Lung (tissue), 12 donors: ENCODE results near the gene DSE. TPM values are rescaled to one million over a fixed set of nuclear protein-coding genes. Genes with fewer than 3 reads are reported as not detected.

ENCODE experiments used
- ATAC-seq: fragments of 200-7000 bp; cut with Tn5 transposase; one replicate; pipeline ENCODE4 v1.9.1; 2020; ENCODE audit warnings: moderate number of reproducible peaks; ENCODE audit not compliant: insufficient read depth, low FRiP score
- DNase-seq, 3 donors: peaks; one replicate each; pipeline ENCODE4 v3.0.0-alpha.2; 2013 to 2017
- H3K27ac ChIP-seq, 2 donors: one replicate each; pipeline ENCODE4 v1.5.1; 2013; ENCODE audit warnings: mild to moderate bottlenecking in 2 of 2, moderate library complexity in 2 of 2, control low read depth in 1 of 2, inconsistent platforms in 1 of 2, low read depth in 1 of 2, low read length in 1 of 2
- H3K27me3 ChIP-seq, 3 donors: one replicate each; pipeline ENCODE4 v1.5.1; 2013; ENCODE audit warnings: low read length in 2 of 3; ENCODE audit not compliant: control insufficient read depth in 3 of 3, insufficient read depth in 3 of 3
- H3K36me3 ChIP-seq, 4 donors: one replicate each; pipeline ENCODE4 v1.5.1; 2013; ENCODE audit warnings: low read length in 4 of 4, mild to moderate bottlenecking in 1 of 4, moderate library complexity in 1 of 4; ENCODE audit not compliant: control insufficient read depth in 4 of 4, insufficient read depth in 4 of 4
- H3K4me1 ChIP-seq, 5 donors: one replicate each; pipeline ENCODE4 v1.5.1; 2013; ENCODE audit warnings: low read length in 5 of 5, mild to moderate bottlenecking in 2 of 5, moderate library complexity in 1 of 5; ENCODE audit not compliant: control insufficient read depth in 5 of 5, insufficient read depth in 5 of 5
- H3K4me3 ChIP-seq: one replicate; pipeline ENCODE4 v1.5.1; 2013; ENCODE audit warnings: mild to moderate bottlenecking, control low read depth, moderate library complexity
- H3K9ac ChIP-seq, 2 donors: one replicate each; pipeline ENCODE4 v1.5.1; 2013; ENCODE audit warnings: low read length in 2 of 2, control low read depth in 1 of 2; ENCODE audit not compliant: insufficient read depth in 1 of 2
- H3K9me3 ChIP-seq, 4 donors: one replicate each; pipeline ENCODE4 v1.5.1; 2013; ENCODE audit warnings: low read length in 3 of 4, mild to moderate bottlenecking in 1 of 4, moderate library complexity in 1 of 4; ENCODE audit not compliant: control insufficient read depth in 4 of 4, insufficient read depth in 3 of 4
- WGBS, 2 donors: extraction: QIAGEN DNeasy Blood & Tissue Kit; methylation state at CpG; one replicate each; pipeline ENCODE4 v1.1.7; 2013; 5-methylcytosine and 5-hydroxymethylcytosine counted together
- polyA plus RNA-seq, 2 donors: library from polyadenylated mRNA; stranded (reverse); fragments of 200-250 nt; gene quantifications; one replicate each; pipeline ENCODE4 v1.2.1, GENCODE V29; 2013
- total RNA-seq, 2 donors: library from RNA; depleted of rRNA in 1 of 2; stranded (reverse); fragments of >200 nt in 1 of 2; gene quantifications; one replicate each; pipeline ENCODE4 v1.2.1, GENCODE V29; 2014 to 2021
- TF ChIP-seq, protein P1 (sequence below): IDR thresholded peaks from 2 replicates; pipeline ENCODE4 v1.5.1; 2012; ENCODE audit warnings: mild to moderate bottlenecking; ENCODE audit errors: control extremely low read depth, extremely low read depth
- donor health status: control.
- donor health status: control.
- donor health status: Bipolar disorder and iron deficiency.
- donor health status: healthy.
- donor health status: DM: yes; HTN: yes; CAD: no.

Gene DSE
- total and polyA plus RNA-seq, 4 donors = 5.4 to 46.9 (median 42.4) TPM

DNA sequence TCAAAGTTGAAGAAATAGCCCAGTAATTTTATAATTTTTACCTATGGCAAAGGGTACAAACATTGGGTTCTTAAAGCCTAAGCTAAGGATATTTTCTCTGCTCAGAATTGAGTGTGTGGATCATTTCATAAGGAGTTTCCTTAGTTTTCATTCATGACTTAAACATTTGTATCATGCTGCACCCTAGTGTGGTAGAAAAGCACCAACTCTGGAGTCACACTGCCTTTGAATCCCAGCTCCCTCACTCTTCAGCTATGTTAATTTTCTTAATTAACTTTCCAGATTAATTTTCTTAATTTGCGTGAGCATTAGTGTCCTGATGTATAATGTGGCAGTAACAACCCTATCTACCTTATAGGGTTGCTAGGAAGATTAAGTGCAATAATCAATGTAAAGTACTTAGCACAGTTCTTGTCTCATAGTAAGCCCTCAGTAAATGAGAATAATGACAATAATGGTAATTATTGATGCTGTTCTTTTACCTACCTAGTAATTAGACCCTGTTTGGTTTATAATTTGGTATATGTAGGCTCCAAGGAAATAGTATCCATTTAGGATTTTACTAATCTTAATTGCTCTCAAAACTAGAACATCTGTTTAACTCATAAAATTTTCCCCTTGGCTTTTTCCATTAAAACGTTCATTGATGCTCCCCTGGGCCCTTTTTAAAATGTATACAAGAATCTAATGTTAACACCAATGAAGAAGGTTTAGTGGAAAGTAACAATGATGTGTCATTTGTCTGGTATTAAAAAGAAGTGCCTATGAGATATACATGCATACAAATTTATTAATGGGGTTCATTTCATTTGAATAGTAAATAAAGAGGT is 31.6 kb downstream of the DSE start:
- ATAC-seq (no peak), DNase-seq (no peak)
- Histone ChIP-seq H3K36me3 (peaks cover 0 to 5% (median 4%) of the 10 kb centered on the region in 4 donors), H3K27me3 (no peaks in the 10 kb centered on the region), H3K27ac (no peak overlapping the region), H3K4me3 (no peak overlapping the region), H3K9ac (no peak overlapping the region), H3K9me3 (no peaks in the 10 kb centered on the region), H3K4me1 (peaks cover 0 to 52% (median 3%) of the 10 kb centered on the region in 5 donors)
- 81 to 94% methylated on average over 2 of the region's 2 CpGs for WGBS, 2 donors
- TF ChIP-seq, protein P1, sequence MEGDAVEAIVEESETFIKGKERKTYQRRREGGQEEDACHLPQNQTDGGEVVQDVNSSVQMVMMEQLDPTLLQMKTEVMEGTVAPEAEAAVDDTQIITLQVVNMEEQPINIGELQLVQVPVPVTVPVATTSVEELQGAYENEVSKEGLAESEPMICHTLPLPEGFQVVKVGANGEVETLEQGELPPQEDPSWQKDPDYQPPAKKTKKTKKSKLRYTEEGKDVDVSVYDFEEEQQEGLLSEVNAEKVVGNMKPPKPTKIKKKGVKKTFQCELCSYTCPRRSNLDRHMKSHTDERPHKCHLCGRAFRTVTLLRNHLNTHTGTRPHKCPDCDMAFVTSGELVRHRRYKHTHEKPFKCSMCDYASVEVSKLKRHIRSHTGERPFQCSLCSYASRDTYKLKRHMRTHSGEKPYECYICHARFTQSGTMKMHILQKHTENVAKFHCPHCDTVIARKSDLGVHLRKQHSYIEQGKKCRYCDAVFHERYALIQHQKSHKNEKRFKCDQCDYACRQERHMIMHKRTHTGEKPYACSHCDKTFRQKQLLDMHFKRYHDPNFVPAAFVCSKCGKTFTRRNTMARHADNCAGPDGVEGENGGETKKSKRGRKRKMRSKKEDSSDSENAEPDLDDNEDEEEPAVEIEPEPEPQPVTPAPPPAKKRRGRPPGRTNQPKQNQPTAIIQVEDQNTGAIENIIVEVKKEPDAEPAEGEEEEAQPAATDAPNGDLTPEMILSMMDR = no peak

GRCh38 chr6:116403205-116403604 is 32.5 kb downstream of the DSE start:
- TF ChIP-seq, protein P1 = no peak
- H3K9me3 ChIP-seq = no peaks in the 10 kb centered on the region
- DNase-seq = no peak
- no peak for ATAC-seq
- no peak overlapping the region for H3K4me3 ChIP-seq
- peaks cover 0 to 6% (median 4%) of the 10 kb centered on the region in 4 donors for H3K36me3 ChIP-seq
- H3K27me3 ChIP-seq = no peaks in the 10 kb centered on the region
- no peak overlapping the region for H3K9ac ChIP-seq
- no peak overlapping the region for H3K27ac ChIP-seq
- 60 to 97% methylated on average over 1 of the region's 1 CpG for WGBS, 2 donors
- peaks cover 0 to 43% (median 6%) of the 10 kb centered on the region in 5 donors for H3K4me1 ChIP-seq

GRCh38 chr6:116404696-116405095 is 33.9 kb downstream of the DSE start:
- Histone ChIP-seq H3K27me3 (no peaks in the 10 kb centered on the region), H3K27ac (no peak overlapping the region), H3K4me1 (peaks cover 0 to 37% (median 10%) of the 10 kb centered on the region in 5 donors), H3K9ac (peak overlapping the region in 1 of 2 donors; percentile 34), H3K4me3 (no peak overlapping the region), H3K36me3 (peaks cover 0 to 4% (median 0%) of the 10 kb centered on the region in 4 donors), H3K9me3 (no peaks in the 10 kb centered on the region)
- ATAC-seq (no peak), DNase-seq (peak in 2 of 3 donors; percentile 76 to 78)
- TF ChIP-seq, protein P1 = no peak
- WGBS, 2 donors = 74 to 77% methylated on average over 3 of the region's 3 CpGs
